T-cell (primary cell): Measurements from ENCODE around the gene CDC42BPB. TPM values are rescaled to one million over a fixed set of nuclear protein-coding genes. Genes with fewer than 3 reads are reported as not detected.

ENCODE experiments used
- ATAC-seq, 4 experiments: fragments of 200-7000 bp in 3 of 4; fragments of 150-1000 bp in 1 of 4; cut with Tn5 transposase; replicated peaks in 1 of 4; 1 replicate in 3 of 4; 2 replicates in 1 of 4; pipeline ENCODE4 v1.10.0; 2021; ENCODE audit warnings: moderate library complexity in 3 of 4, mild to moderate bottlenecking in 2 of 4, moderate number of reproducible peaks in 1 of 4
- CTCF ChIA-PET, 2 donors: fragments of 300-600 bp; sonication (Branson Sonifier 250); formaldehyde crosslinking; loops; one replicate each; lab custom pipeline; 2022; ENCODE audit warnings: antibody characterized with exemption in 2 of 2; lab: Charles Lee
- POLR2A ChIA-PET, 2 donors: fragments of 300-600 bp; sonication (Branson Sonifier 250); formaldehyde crosslinking; loops; one replicate each; lab custom pipeline; 2022; ENCODE audit warnings: antibody characterized with exemption in 2 of 2; lab: Charles Lee
- DNase-seq, 35 experiments: peaks; one replicate each; pipeline versions ENCODE4 v3.0.0 to v3.0.0-alpha.2; 2013 to 2023
- H3K27ac ChIP-seq: one replicate; pipeline ENCODE4 v1.5.1; 2013; ENCODE audit warnings: low read length
- H3K27me3 ChIP-seq, 2 experiments: replicated peaks in 1 of 2; 1 replicate in 1 of 2; 2 replicates in 1 of 2; pipeline versions ENCODE4 v1.6.1 to v1.7.0; 2013; ENCODE audit warnings: low read length in 1 of 2, mixed read lengths in 1 of 2; ENCODE audit not compliant: control insufficient read depth in 2 of 2, insufficient read depth in 2 of 2; ENCODE audit errors: extremely low read depth in 1 of 2
- H3K36me3 ChIP-seq, 2 donors: 1 replicate in 1 of 2; 2 replicates in 1 of 2; pipeline versions ENCODE4 v1.6.1 to v1.7.0; 2013; ENCODE audit warnings: low read length in 1 of 2; ENCODE audit not compliant: control insufficient read depth in 2 of 2, insufficient read depth in 1 of 2; ENCODE audit errors: extremely low read depth in 1 of 2
- H3K4me1 ChIP-seq, 2 experiments: 1 replicate in 1 of 2; 2 replicates in 1 of 2; pipeline versions ENCODE4 v1.6.1 to v1.7.0; 2013; ENCODE audit warnings: low read length in 2 of 2, mixed read lengths in 1 of 2; ENCODE audit not compliant: insufficient read depth in 2 of 2, control insufficient read depth in 1 of 2; ENCODE audit errors: extremely low read depth in 1 of 2
- H3K4me3 ChIP-seq, 2 donors: 1 replicate in 1 of 2; 2 replicates in 1 of 2; pipeline versions ENCODE4 v1.5.1 to v1.7.0; 2013; ENCODE audit warnings: mild to moderate bottlenecking in 2 of 2, low read length in 1 of 2, moderate library complexity in 1 of 2; ENCODE audit not compliant: control insufficient read depth in 1 of 2; ENCODE audit errors: extremely low read depth in 1 of 2
- H3K9me3 ChIP-seq: 2 replicates; pipeline ENCODE4 v1.7.0; 2013
- H3K27ac Mint-ChIP-seq, 2 donors: one replicate each; pipeline ENCODE4 v1.8.0; 2020 to 2021; ENCODE audit warnings: mild to moderate bottlenecking in 2 of 2, mixed read lengths in 2 of 2
- H3K27me3 Mint-ChIP-seq, 2 donors: one replicate each; pipeline ENCODE4 v1.8.0; 2021 to 2022; ENCODE audit warnings: mixed read lengths in 2 of 2
- H3K36me3 Mint-ChIP-seq: one replicate; pipeline ENCODE4 v1.8.0; 2021; ENCODE audit warnings: mixed read lengths
- H3K4me1 Mint-ChIP-seq, 3 donors: one replicate each; pipeline ENCODE4 v1.8.0; 2020 to 2022; ENCODE audit warnings: mixed read lengths in 3 of 3, mild to moderate bottlenecking in 1 of 3
- H3K4me3 Mint-ChIP-seq, 3 donors: one replicate each; pipeline ENCODE4 v1.8.0; 2020 to 2022; ENCODE audit warnings: mild to moderate bottlenecking in 3 of 3, mixed read lengths in 3 of 3, moderate library complexity in 3 of 3
- H3K9me3 Mint-ChIP-seq, 3 donors: one replicate each; pipeline ENCODE4 v1.8.0; 2020 to 2022; ENCODE audit warnings: mixed read lengths in 3 of 3
- WGBS: methylation state at CpG from one replicate; pipeline ENCODE4 v1.1.5; 2013; ENCODE audit warnings: missing lambda C conversion rate; ENCODE audit not compliant: insufficient coverage; 5-methylcytosine and 5-hydroxymethylcytosine counted together
- total RNA-seq, 35 experiments: library from RNA in 6 of 35; stranded (reverse) in 6 of 35; fragments of 120-200 nt in 1 of 35; gene quantifications; one replicate each; pipeline versions ENCODE4 v1.2.1 to v1.2.4 and lab custom pipeline; 2013 to 2026

The CDC42BPB gene
- total RNA-seq, 5 donors from 2014 or later (not counting 1 experiment from before 2014, with no cell fraction given) = 5.3 to 17.5 (median 11.2) TPM

- no peaks in the 10 kb centered on the region for H3K27me3 Mint-ChIP-seq
- no peaks in the 10 kb centered on the region for H3K9me3 ChIP-seq
- ATAC-seq (no peak), DNase-seq (no peak)
- CTCF ChIA-PET = no interaction called here
- H3K4me1 Mint-ChIP-seq = no peaks in the 10 kb centered on the region
- H3K4me3 Mint-ChIP-seq = no peak overlapping the region
- no peak overlapping the region for H3K27ac ChIP-seq
- H3K36me3 Mint-ChIP-seq = peaks cover 8% of the 10 kb centered on the region
- no peaks in the 10 kb centered on the region for H3K4me1 ChIP-seq
- H3K9me3 Mint-ChIP-seq = no peaks in the 10 kb centered on the region
- no peak overlapping the region for H3K27ac Mint-ChIP-seq
- H3K4me3 ChIP-seq = no peak overlapping the region
- 85% methylated on average over 14 of the region's 15 CpGs for WGBS
- H3K36me3 ChIP-seq = no peaks in the 10 kb centered on the region
- H3K27me3 ChIP-seq = peaks cover 0 to 4% of the 10 kb centered on the region in 2 experiments
- POLR2A ChIA-PET = no interaction called here
Measured at GRCh38 chr14:103008768-103009357, 48.5 kb downstream of the CDC42BPB start.

GRCh38 chr14:103008126-103008525 is 49.2 kb downstream of the CDC42BPB start:
- Mint-ChIP-seq H3K27me3 (no peaks in the 10 kb centered on the region), H3K36me3 (peaks cover 8% of the 10 kb centered on the region), H3K9me3 (no peaks in the 10 kb centered on the region), H3K4me1 (no peaks in the 10 kb centered on the region), H3K4me3 (no peak overlapping the region), H3K27ac (no peak overlapping the region)
- H3K4me1 ChIP-seq = no peaks in the 10 kb centered on the region
- CTCF ChIA-PET = no interaction called here
- no peak overlapping the region for H3K27ac ChIP-seq
- no peaks in the 10 kb centered on the region for H3K36me3 ChIP-seq
- no peak overlapping the region for H3K4me3 ChIP-seq
- POLR2A ChIA-PET = no interaction called here
- WGBS = 82% methylated on average over 9 of the region's 10 CpGs
- no peaks in the 10 kb centered on the region for H3K9me3 ChIP-seq
- DNase-seq (no peak), ATAC-seq (no peak)
- peaks cover 0 to 6% of the 10 kb centered on the region in 2 experiments for H3K27me3 ChIP-seq

GRCh38 chr14:103007555-103007954 is 49.8 kb downstream of the CDC42BPB start:
- POLR2A ChIA-PET = no interaction called here
- CTCF ChIA-PET = no interaction called here
- DNase-seq (no peak), ATAC-seq (no peak)
- no peak overlapping the region for H3K4me3 ChIP-seq
- H3K27me3 ChIP-seq = peaks cover 0 to 5% of the 10 kb centered on the region in 2 experiments
- WGBS = 94% methylated on average over 14 of the region's 14 CpGs
- Mint-ChIP-seq H3K9me3 (no peaks in the 10 kb centered on the region), H3K4me3 (no peak overlapping the region), H3K36me3 (peaks cover 8% of the 10 kb centered on the region), H3K4me1 (no peaks in the 10 kb centered on the region), H3K27ac (no peak overlapping the region), H3K27me3 (no peaks in the 10 kb centered on the region)
- H3K9me3 ChIP-seq = no peaks in the 10 kb centered on the region
- H3K27ac ChIP-seq = no peak overlapping the region
- no peaks in the 10 kb centered on the region for H3K4me1 ChIP-seq
- no peaks in the 10 kb centered on the region for H3K36me3 ChIP-seq

GRCh38 chr14:103006991-103007520 is 50.3 kb downstream of the CDC42BPB start:
- ChIA-PET POLR2A (no interaction called here), CTCF (no interaction called here)
- H3K36me3 ChIP-seq = no peaks in the 10 kb centered on the region
- ATAC-seq (no peak), DNase-seq (no peak)
- Mint-ChIP-seq H3K4me3 (no peak overlapping the region), H3K36me3 (peaks cover 8% of the 10 kb centered on the region), H3K4me1 (no peaks in the 10 kb centered on the region), H3K9me3 (no peaks in the 10 kb centered on the region), H3K27me3 (no peaks in the 10 kb centered on the region), H3K27ac (no peak overlapping the region)
- no peaks in the 10 kb centered on the region for H3K4me1 ChIP-seq
- WGBS = 94% methylated on average over 9 of the region's 14 CpGs
- no peak overlapping the region for H3K27ac ChIP-seq
- peaks cover 0 to 5% of the 10 kb centered on the region in 2 experiments for H3K27me3 ChIP-seq
- no peak overlapping the region for H3K4me3 ChIP-seq
- no peaks in the 10 kb centered on the region for H3K9me3 ChIP-seq

- Mint-ChIP-seq H3K4me3 (no peak overlapping the region), H3K4me1 (no peaks in the 10 kb centered on the region), H3K27me3 (no peaks in the 10 kb centered on the region), H3K9me3 (no peaks in the 10 kb centered on the region), H3K27ac (no peak overlapping the region), H3K36me3 (peaks cover 6% of the 10 kb centered on the region)
- POLR2A ChIA-PET = no interaction called here
- no peak for DNase-seq
- H3K4me3 ChIP-seq = no peak overlapping the region
- CTCF ChIA-PET = interaction anchor here (0.6 kb wide), 2 partner anchors 99 to 333 kb away, joined by 3 to 4 read pairs; no protein-coding TSS in a partner anchor
- peaks cover 0 to 5% of the 10 kb centered on the region in 2 experiments for H3K27me3 ChIP-seq
- ATAC-seq = no peak
- no peaks in the 10 kb centered on the region for H3K9me3 ChIP-seq
- H3K27ac ChIP-seq = no peak overlapping the region
- no peaks in the 10 kb centered on the region for H3K36me3 ChIP-seq
- H3K4me1 ChIP-seq = no peaks in the 10 kb centered on the region
- 98% methylated on average over 8 of the region's 8 CpGs for WGBS
Measured at GRCh38 chr14:103006106-103006505, 51.2 kb downstream of the CDC42BPB start.

GRCh38 chr14:103003850-103004249 is 53.5 kb downstream of the CDC42BPB start:
- Histone ChIP-seq H3K4me1 (no peaks in the 10 kb centered on the region), H3K27ac (no peak overlapping the region), H3K9me3 (no peaks in the 10 kb centered on the region), H3K27me3 (peaks cover 0 to 5% of the 10 kb centered on the region in 2 experiments), H3K36me3 (no peaks in the 10 kb centered on the region), H3K4me3 (no peak overlapping the region)
- H3K27me3 Mint-ChIP-seq = no peaks in the 10 kb centered on the region
- no peaks in the 10 kb centered on the region for H3K4me1 Mint-ChIP-seq
- DNase-seq (no peak), ATAC-seq (no peak)
- 96% methylated on average over 24 of the region's 24 CpGs for WGBS
- no peak overlapping the region for H3K4me3 Mint-ChIP-seq
- H3K9me3 Mint-ChIP-seq = no peaks in the 10 kb centered on the region
- CTCF ChIA-PET = no interaction called here
- POLR2A ChIA-PET = no interaction called here
- H3K27ac Mint-ChIP-seq = no peak overlapping the region
- peaks cover 6% of the 10 kb centered on the region for H3K36me3 Mint-ChIP-seq
